GM23248 (cell line): ENCODE data around the gene SCD5. TPM values are rescaled to one million over a fixed set of nuclear protein-coding genes. Genes with fewer than 3 reads are reported as not detected.

Source experiments
- DNase-seq: peaks from one replicate; pipeline ENCODE4 v3.0.0-alpha.2; 2015
- H2AFZ ChIP-seq: fragments of 200-600 bp; sonication (generic); 2 replicates; pipeline ENCODE4 v1.6.1; 2016; ENCODE audit warnings: antibody characterized with exemption
- H3F3A ChIP-seq: fragments of 200-600 bp; sonication (generic); 2 replicates; pipeline ENCODE4 v1.6.1; 2016; ENCODE audit warnings: mild to moderate bottlenecking, antibody characterized with exemption, mixed run types; ENCODE audit not compliant: insufficient read depth
- H3K27ac ChIP-seq: fragments of 200-600 bp; sonication (generic); 2 replicates; pipeline ENCODE4 v1.5.1; 2016; ENCODE audit warnings: mild to moderate bottlenecking
- H3K27me3 ChIP-seq: fragments of 200-600 bp; sonication (generic); replicated peaks from 2 replicates; pipeline ENCODE4 v1.6.1; 2016; ENCODE audit warnings: mild to moderate bottlenecking; ENCODE audit not compliant: insufficient read depth
- H3K36me3 ChIP-seq: fragments of 200-600 bp; sonication (generic); 2 replicates; pipeline ENCODE4 v1.6.1; 2016; ENCODE audit warnings: low read depth, mild to moderate bottlenecking
- H3K4me1 ChIP-seq: fragments of 200-600 bp; sonication (generic); 2 replicates; pipeline ENCODE4 v1.6.1; 2016; ENCODE audit warnings: mild to moderate bottlenecking; ENCODE audit not compliant: insufficient read depth
- H3K4me2 ChIP-seq: fragments of 200-600 bp; sonication (generic); one replicate; pipeline ENCODE4 v1.6.1; 2016; ENCODE audit warnings: mild to moderate bottlenecking; ENCODE audit not compliant: unreplicated experiment
- H3K4me3 ChIP-seq: fragments of 200-600 bp; sonication (generic); 2 replicates; pipeline ENCODE4 v1.5.1; 2016; ENCODE audit warnings: mild to moderate bottlenecking
- H3K79me2 ChIP-seq: fragments of 200-600 bp; sonication (generic); 2 replicates; pipeline ENCODE4 v1.6.1; 2016; ENCODE audit warnings: mild to moderate bottlenecking; ENCODE audit not compliant: insufficient read depth
- H3K9ac ChIP-seq: fragments of 200-600 bp; sonication (generic); 2 replicates; pipeline ENCODE4 v1.6.1; 2016; ENCODE audit warnings: mild to moderate bottlenecking
- H3K9me2 ChIP-seq: fragments of 200-600 bp; sonication (generic); 2 replicates; pipeline ENCODE4 v1.6.1; 2016; ENCODE audit warnings: mixed run types, mild to moderate bottlenecking, moderate library complexity; ENCODE audit not compliant: insufficient read depth
- H3K9me3 ChIP-seq: fragments of 200-600 bp; sonication (generic); one replicate; pipeline ENCODE4 v1.6.1; 2017; ENCODE audit warnings: low read depth
- H4K20me1 ChIP-seq: fragments of 200-600 bp; sonication (generic); 2 replicates; pipeline ENCODE4 v1.6.0; 2016; ENCODE audit not compliant: insufficient read depth
- EZH2 ChIP-seq: fragments of 200-600 bp; sonication (generic); IDR thresholded peaks from 2 replicates; pipeline ENCODE4 v1.6.1; 2018; ENCODE audit warnings: antibody characterized with exemption, mild to moderate bottlenecking; ENCODE audit not compliant: insufficient read depth, poor library complexity, severe bottlenecking
- EZH2phosphoT487 ChIP-seq: fragments of 200-600 bp; sonication (generic); IDR thresholded peaks from 2 replicates; pipeline ENCODE4 v1.6.1; 2018; ENCODE audit warnings: antibody characterized with exemption, moderate library complexity, mild to moderate bottlenecking, low read depth; ENCODE audit not compliant: insufficient read depth
- WGBS, 2 experiments: methylation state at CpG; one replicate each; pipeline ENCODE4 v1.1.6; 2015 to 2017; ENCODE audit warnings: low lambda C conversion rate in 2 of 2, low coverage in 1 of 2; ENCODE audit errors: missing lambda C conversion rate in 2 of 2; 5-methylcytosine and 5-hydroxymethylcytosine counted together
- in situ Hi-C: fragments of 300-500 bp; cut with MboI; formaldehyde crosslinking; loops from 2 replicates; pipeline ENCODE4 v1.15.0; 2020
- polyA plus RNA-seq: library from polyadenylated mRNA; unstranded; fragments of >200 nt; fragmentation: Nextera tagmentation; extraction: Ambion mirVana; gene quantifications from 2 replicates; pipeline ENCODE4 v1.2.1, GENCODE V29; 2016
- total RNA-seq: library from RNA; depleted of rRNA; stranded (reverse); fragments of >200 nt; shearing (Covaris generic); gene quantifications from 2 replicates; pipeline ENCODE4 v1.2.3, GENCODE V29; 2014

Gene SCD5
- total and polyA plus RNA-seq, 2 experiments from 2014 or later: 12.5 to 39.8 TPM

DNA sequence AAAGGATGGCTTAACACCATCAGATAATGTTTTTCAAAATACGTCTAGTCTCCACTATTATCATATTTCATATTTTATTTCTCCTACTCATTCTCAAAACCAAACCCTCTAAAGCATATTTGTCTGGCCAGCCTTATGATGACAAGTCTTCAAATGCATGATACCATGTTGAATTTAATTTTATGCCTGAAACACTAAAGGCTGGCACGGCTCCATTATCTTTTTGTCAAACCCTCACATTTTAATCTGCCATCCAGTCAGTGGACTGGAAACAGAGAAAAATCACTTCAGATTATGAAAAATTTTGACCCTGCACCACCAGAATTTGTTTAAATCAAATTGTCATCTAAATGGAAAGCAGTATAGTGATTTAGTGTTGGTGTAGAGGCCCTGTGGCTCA lies 42.9 kb downstream of the SCD5 start:
- no peaks in the 10 kb centered on the region for H3K9me2 ChIP-seq
- TF ChIP-seq EZH2phosphoT487 (no peak), EZH2 (no peak)
- DNase-seq: no peak
- H3K9me3 ChIP-seq: no peaks in the 10 kb centered on the region
- H3F3A ChIP-seq: peaks cover 5% of the 10 kb centered on the region; the same call in 1 of the 2 replicates
- in situ Hi-C loops: loop anchor here (25.0 kb wide), 1 partner anchor 107 kb away; no protein-coding TSS in a partner anchor
- peaks cover 18% of the 10 kb centered on the region for H3K4me1 ChIP-seq
- no peak overlapping the region for H2AFZ ChIP-seq
- H3K27ac ChIP-seq: no peak overlapping the region
- H3K4me2 ChIP-seq: no peak overlapping the region
- H3K4me3 ChIP-seq: no peak overlapping the region
- WGBS, 2 experiments: 96 to 97% methylated on average over 2 of the region's 2 CpGs
- no peaks in the 10 kb centered on the region for H4K20me1 ChIP-seq
- no peaks in the 10 kb centered on the region for H3K36me3 ChIP-seq
- no peak overlapping the region for H3K9ac ChIP-seq
- peaks cover 52% of the 10 kb centered on the region for H3K79me2 ChIP-seq
- no peaks in the 10 kb centered on the region for H3K27me3 ChIP-seq

- Histone ChIP-seq H3K4me2 (no peak overlapping the region), H4K20me1 (no peaks in the 10 kb centered on the region), H3K27me3 (no peaks in the 10 kb centered on the region), H3F3A (peaks cover 5% of the 10 kb centered on the region; the same call in 1 of the 2 replicates), H3K27ac (no peak overlapping the region), H3K4me3 (no peak overlapping the region), H3K36me3 (no peaks in the 10 kb centered on the region), H3K4me1 (peaks cover 18% of the 10 kb centered on the region), H3K9me2 (no peaks in the 10 kb centered on the region), H3K9me3 (no peaks in the 10 kb centered on the region), H3K9ac (no peak overlapping the region), H3K79me2 (peaks cover 62% of the 10 kb centered on the region), H2AFZ (no peak overlapping the region)
- TF ChIP-seq EZH2phosphoT487 (no peak), EZH2 (no peak)
- 77 to 78% methylated on average over 6 of the region's 6 CpGs for WGBS, 2 experiments
- no peak for DNase-seq
- in situ Hi-C loops: loop anchor here (25.0 kb wide), 1 partner anchor 108 kb away; no protein-coding TSS in a partner anchor
Observed at GRCh38 chr4:82754513-82755165, 44.0 kb downstream of the SCD5 start.

DNA sequence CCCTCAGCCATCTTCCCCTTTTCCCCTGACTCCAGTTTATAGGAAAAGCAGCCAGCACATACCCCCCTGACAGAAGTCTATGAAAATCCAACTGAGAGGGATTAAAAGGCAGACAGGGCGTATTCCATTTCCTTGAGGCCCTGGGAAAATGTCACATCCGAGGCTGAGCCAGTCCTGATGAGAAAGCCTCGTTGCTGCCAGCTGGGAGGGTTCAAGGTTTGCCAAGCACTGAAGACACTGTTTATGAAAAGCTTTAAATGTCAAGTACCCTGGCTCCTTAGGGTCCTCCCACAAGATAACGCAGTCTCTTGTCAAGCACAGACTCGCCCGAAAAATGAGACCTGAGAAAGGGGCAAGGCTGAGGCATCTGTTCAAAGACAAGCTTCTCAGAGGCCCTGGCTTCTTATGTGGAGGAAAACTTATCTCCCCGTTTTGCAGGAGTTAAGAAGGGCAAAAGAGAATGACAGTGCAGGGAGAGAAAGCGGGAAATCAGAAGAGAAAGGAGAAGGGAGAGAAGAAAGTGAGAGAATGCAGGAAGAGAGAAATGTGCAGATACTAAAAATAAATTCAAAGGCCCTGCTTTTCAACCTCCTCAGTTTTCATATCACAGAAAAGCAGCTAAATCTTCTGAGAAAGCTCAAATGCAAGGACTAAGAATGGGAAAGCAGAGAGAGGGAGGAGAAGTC lies 44.7 kb downstream of the SCD5 start:
- H2AFZ ChIP-seq: peak overlapping the region; percentile 43; the same call in 1 of the 2 replicates
- no peaks in the 10 kb centered on the region for H3K27me3 ChIP-seq
- peaks cover 5% of the 10 kb centered on the region; the same call in 1 of the 2 replicates for H3F3A ChIP-seq
- H3K4me1 ChIP-seq: peaks cover 21% of the 10 kb centered on the region
- H3K79me2 ChIP-seq: peaks cover 69% of the 10 kb centered on the region
- H3K9ac ChIP-seq: peak overlapping the region; percentile 57
- peak; percentile 60 for DNase-seq
- in situ Hi-C loops: loop anchor here (25.0 kb wide), 1 partner anchor 108 kb away; no protein-coding TSS in a partner anchor
- H4K20me1 ChIP-seq: no peaks in the 10 kb centered on the region
- no peaks in the 10 kb centered on the region for H3K36me3 ChIP-seq
- H3K9me2 ChIP-seq: no peaks in the 10 kb centered on the region
- H3K27ac ChIP-seq: peak overlapping the region; percentile 57
- WGBS, 2 experiments: 24 to 31% methylated on average over 8 of the region's 8 CpGs
- H3K4me3 ChIP-seq: no peak overlapping the region
- no peaks in the 10 kb centered on the region for H3K9me3 ChIP-seq
- no peak for TF ChIP-seq EZH2
- TF ChIP-seq EZH2phosphoT487: no peak
- peak overlapping the region; percentile 38 for H3K4me2 ChIP-seq

DNA sequence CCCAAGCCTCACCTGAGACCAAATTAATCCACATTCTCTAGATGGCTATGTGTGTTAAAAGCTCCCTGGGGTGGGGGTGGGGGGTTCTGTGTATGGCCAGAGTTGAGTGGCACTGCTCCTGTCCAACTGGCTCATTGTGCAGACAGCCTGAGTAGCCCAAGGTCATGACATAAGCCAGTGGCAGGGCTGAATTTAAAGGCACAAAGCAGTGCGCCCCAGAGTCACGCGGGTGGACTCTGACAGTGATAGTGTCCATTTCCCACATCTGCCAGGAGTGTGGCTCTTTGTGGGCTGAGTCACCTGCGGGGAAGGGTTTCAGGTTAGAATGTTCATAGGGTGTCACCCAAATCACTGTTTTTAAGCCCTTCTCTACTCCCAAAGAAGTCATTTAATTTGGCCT lies 45.4 kb downstream of the SCD5 start:
- peaks cover 27% of the 10 kb centered on the region for H3K4me1 ChIP-seq
- H3F3A ChIP-seq: peaks cover 5% of the 10 kb centered on the region; the same call in 1 of the 2 replicates
- no peaks in the 10 kb centered on the region for H4K20me1 ChIP-seq
- H3K4me2 ChIP-seq: peak overlapping the region; percentile 38
- H2AFZ ChIP-seq: no peak overlapping the region
- in situ Hi-C loops: loop anchor here (25.0 kb wide), 1 partner anchor 109 kb away; no protein-coding TSS in a partner anchor
- DNase-seq: no peak
- H3K36me3 ChIP-seq: no peaks in the 10 kb centered on the region
- H3K9me2 ChIP-seq: no peaks in the 10 kb centered on the region
- WGBS, 2 experiments: 81 to 83% methylated on average over 4 of the region's 4 CpGs
- H3K4me3 ChIP-seq: no peak overlapping the region
- H3K9me3 ChIP-seq: no peaks in the 10 kb centered on the region
- H3K27ac ChIP-seq: peak overlapping the region; percentile 57
- TF ChIP-seq EZH2 (no peak), EZH2phosphoT487 (no peak)
- peaks cover 75% of the 10 kb centered on the region for H3K79me2 ChIP-seq
- peak overlapping the region; percentile 57 for H3K9ac ChIP-seq
- H3K27me3 ChIP-seq: no peaks in the 10 kb centered on the region
